ENCODE measurements around the gene CD81.

The CD81 gene

DNA sequence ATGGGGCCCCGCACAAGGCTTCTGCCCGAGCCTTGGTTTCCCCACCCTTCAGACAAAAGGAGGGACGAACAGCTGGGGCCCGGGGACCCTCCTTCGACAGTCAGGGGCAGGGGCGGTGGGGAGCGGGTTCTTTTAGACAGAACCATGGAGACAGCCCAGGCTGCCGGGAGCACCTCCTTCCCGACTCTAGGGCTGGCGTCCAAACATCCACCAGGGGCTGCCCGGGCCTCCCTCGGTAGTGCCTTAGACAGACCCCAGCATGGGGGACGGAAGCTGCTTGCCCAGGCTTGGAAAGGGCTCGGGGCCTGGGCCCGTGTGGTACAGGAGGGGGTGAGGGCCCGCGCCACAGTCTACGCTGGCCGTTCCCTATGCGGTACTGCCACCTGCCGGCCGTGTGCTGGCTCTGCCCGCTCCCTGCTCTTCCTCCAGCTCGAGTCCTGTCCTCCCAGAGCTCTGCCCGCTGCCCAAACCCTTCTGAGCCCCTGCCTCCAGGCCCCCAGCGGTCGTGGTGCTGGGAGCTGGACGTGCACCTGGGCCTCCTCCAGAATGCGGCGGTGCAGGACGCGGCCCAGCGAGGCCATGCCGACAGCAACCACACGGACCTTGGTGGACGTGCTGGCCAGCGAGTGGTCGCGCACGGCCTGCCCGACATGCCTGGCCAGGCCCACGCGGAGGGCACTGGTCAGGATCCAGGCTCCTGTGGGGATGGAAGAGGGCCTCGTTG, 43.6 kb downstream of the CD81 start:
- TF ChIP-seq, protein P1, sequence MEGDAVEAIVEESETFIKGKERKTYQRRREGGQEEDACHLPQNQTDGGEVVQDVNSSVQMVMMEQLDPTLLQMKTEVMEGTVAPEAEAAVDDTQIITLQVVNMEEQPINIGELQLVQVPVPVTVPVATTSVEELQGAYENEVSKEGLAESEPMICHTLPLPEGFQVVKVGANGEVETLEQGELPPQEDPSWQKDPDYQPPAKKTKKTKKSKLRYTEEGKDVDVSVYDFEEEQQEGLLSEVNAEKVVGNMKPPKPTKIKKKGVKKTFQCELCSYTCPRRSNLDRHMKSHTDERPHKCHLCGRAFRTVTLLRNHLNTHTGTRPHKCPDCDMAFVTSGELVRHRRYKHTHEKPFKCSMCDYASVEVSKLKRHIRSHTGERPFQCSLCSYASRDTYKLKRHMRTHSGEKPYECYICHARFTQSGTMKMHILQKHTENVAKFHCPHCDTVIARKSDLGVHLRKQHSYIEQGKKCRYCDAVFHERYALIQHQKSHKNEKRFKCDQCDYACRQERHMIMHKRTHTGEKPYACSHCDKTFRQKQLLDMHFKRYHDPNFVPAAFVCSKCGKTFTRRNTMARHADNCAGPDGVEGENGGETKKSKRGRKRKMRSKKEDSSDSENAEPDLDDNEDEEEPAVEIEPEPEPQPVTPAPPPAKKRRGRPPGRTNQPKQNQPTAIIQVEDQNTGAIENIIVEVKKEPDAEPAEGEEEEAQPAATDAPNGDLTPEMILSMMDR (conservative IDR thresholded peaks at IDR 0.05; ENCODE audit: low read length), result peak; percentile 81
- no peak overlapping the region for H3K4me3 ChIP-seq (ENCODE audit: low read length)
- peak; percentile 55 for DNase-seq (ENCODE audit: low read depth)

DNA sequence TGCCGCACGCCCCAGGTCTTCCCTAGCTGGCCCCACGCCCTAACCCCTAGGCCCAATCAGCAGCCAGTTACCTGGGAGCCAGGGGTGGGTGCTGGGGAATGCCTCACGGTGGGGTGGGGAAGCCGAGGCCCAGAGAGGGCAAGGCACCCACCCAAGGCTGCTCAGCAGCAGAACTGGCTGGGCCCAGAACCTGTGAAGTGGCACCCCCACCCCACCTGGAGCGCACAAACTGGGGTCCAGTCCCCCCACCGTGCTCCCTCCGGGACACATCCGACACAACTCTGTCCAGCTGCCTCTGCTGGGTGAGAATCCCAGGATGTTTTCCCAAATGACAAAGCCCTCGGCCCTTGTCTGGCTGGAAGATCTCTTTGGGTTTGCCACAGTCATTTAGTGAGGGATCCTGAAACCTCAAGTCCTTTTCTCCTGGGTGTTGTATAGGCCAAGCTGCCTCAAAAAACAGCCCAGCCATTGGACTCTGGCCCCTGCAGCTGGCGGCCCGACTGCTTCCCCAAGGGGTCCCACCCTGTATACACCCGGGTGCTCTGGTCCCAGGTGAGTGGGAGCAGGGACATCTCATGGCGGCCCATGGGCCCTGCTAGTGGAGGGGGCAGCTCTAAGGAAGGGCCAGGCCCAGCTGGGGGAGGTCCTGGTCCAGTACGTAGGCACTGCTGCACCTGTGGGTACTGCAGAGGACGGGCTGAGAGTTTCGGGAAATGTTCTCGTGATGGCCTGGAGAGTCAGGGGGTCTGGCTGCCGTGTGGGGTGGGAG, 44.3 kb downstream of the CD81 start:
- TF ChIP-seq, protein P1 (conservative IDR thresholded peaks at IDR 0.05; ENCODE audit: low read length), result no peak
- DNase-seq (ENCODE audit: low read depth), result no peak
- H3K4me3 ChIP-seq (ENCODE audit: low read length), result no peak overlapping the region

DNA sequence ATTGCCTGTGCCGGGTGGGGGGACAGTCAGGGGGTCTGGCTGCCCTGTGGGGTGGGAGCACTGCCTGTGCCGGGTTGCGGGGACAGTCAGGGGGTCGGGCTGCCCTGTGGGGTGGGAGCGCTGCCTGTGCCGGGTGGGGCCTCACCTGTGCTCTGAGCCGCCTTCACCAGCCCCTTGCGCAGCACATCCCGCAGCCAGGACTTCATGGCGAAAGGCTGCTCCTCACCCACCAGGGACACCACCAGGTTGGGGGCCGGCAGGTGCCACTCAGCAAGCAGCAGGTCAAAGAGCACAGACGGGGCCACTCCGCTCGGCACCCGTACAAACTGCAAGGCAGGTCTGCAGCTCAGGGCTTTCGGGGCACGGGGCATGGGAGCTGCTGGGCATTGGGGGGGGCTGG, 44.9 kb downstream of the CD81 start:
- TF ChIP-seq, protein P1 (conservative IDR thresholded peaks at IDR 0.05; ENCODE audit: low read length), result no peak
- H3K4me3 ChIP-seq (ENCODE audit: low read length), result no peak overlapping the region
- no peak for DNase-seq (ENCODE audit: low read depth)

- no peak overlapping the region for H3K4me3 ChIP-seq (ENCODE audit: low read length)
- TF ChIP-seq, protein P1 (conservative IDR thresholded peaks at IDR 0.05; ENCODE audit: low read length), result no peak
- DNase-seq (ENCODE audit: low read depth), result no peak
Measured at GRCh38 chr11:2422461-2423156, 45.5 kb downstream of the CD81 start.

- H3K4me3 ChIP-seq (ENCODE audit: low read length), result no peak overlapping the region
- TF ChIP-seq, protein P1 (conservative IDR thresholded peaks at IDR 0.05; ENCODE audit: low read length), result no peak
- no peak for DNase-seq (ENCODE audit: low read depth)
Measured at GRCh38 chr11:2423157-2424025, 46.3 kb downstream of the CD81 start.

DNA sequence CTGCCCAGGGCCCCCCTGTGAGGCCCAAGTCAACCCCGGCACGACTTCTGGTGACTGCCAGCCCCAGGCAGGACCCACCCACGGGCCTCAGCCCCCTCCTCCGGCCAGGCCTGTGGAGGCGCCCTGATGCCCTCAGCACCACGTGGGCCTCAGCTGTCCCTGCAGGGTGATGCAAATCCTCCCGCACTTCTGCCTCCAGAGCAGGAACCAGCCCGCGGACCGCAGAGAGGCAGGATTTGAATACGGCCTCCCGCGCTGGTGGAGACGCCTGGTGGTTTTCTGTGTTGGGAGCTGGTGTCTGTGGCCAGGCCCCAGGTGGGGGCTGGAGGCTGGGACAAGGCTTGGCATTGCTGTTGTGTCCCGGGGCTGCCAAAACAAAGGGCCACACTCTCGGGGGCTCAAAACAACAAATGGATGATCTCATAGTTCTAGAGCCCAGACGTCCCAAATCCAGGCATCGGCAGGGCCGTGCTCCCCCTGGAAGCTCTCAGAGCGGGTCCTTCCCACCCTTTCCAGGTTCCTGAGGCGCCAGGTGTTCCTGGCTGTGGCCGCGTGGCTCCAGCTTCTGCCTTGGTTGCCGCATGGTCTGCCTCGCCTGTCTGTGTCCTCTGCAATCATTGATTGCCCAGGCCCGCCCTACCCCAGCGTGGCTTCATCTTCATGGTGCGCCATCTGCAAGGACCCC, 47.8 kb downstream of the CD81 start:
- TF ChIP-seq, protein P1 (conservative IDR thresholded peaks at IDR 0.05; ENCODE audit: low read length), result no peak
- no peak for DNase-seq (ENCODE audit: low read depth)
- H3K4me3 ChIP-seq (ENCODE audit: low read length), result no peak overlapping the region
